Subcutaneous adipose tissue (tissue), 4 donors: Measurements from ENCODE around the gene SLC39A3. TPM values are rescaled to one million over a fixed set of nuclear protein-coding genes. Genes with fewer than 3 reads are reported as not detected.

ENCODE experiments used
- CTCF ChIP-seq: fragments of 450-650 bp; IDR thresholded peaks from one replicate; pipeline ENCODE4 v1.5.1; 2016; ENCODE audit warnings: low read depth, mild to moderate bottlenecking, control low read depth, antibody characterized with exemption, moderate library complexity
- total RNA-seq, 4 donors: library from RNA; depleted of rRNA; stranded (reverse); fragments of >200 nt; gene quantifications; one replicate each; pipeline ENCODE4 v1.1.0, GENCODE V29; 2016

The SLC39A3 gene
- total RNA-seq, 4 donors from 2014 or later = 15.2 to 25.4 (median 21.3) TPM

DNA sequence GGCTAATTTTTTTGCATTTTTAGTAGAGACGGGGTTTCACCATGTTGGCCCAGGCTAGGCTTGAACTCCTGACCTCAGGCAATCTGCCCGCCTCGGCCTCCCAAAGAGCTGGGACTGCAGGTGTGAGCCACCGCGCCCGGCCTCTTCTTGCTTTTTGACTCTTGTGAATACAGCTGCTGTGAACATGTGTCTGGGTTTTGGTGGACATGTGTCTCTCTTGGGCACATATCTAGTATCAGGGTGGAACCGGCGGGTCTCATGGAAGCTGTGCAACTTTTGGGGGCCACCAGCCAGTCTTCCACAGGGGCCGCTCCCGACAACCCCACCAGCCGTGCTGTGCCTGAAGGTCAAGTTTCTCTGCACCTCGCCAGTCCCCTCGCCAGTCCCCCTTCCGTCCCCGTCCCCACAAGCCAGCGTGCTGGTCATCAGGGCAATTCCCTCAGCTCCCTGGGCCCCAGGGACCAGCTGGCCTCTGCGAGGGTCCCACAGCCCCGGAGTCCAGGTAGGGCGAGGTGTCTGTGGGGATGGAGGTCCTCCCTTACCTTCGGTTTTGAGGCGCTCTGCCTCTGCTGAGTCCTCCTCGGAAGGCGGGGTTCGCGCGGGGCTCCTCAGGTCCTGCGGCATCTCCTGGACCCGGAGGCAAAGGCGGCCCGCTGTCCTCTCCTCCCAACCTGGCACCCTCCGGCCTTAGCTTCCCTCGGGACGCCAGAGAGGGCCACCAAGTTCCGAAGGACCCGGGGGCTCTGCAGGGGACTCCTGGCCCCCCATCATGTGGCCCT, 27.0 kb upstream of the SLC39A3 start:
- TF ChIP-seq CTCF = no peak

- TF ChIP-seq CTCF = no peak
These were observed 25.6 kb upstream of the SLC39A3 start for GRCh38 chr19:2765376-2765775.

GRCh38 chr19:2764945-2765344, 25.1 kb upstream of the SLC39A3 start:
- TF ChIP-seq CTCF = no peak

- TF ChIP-seq CTCF = no peak
These were observed 23.9 kb upstream of the SLC39A3 start for GRCh38 chr19:2763687-2764086.

DNA sequence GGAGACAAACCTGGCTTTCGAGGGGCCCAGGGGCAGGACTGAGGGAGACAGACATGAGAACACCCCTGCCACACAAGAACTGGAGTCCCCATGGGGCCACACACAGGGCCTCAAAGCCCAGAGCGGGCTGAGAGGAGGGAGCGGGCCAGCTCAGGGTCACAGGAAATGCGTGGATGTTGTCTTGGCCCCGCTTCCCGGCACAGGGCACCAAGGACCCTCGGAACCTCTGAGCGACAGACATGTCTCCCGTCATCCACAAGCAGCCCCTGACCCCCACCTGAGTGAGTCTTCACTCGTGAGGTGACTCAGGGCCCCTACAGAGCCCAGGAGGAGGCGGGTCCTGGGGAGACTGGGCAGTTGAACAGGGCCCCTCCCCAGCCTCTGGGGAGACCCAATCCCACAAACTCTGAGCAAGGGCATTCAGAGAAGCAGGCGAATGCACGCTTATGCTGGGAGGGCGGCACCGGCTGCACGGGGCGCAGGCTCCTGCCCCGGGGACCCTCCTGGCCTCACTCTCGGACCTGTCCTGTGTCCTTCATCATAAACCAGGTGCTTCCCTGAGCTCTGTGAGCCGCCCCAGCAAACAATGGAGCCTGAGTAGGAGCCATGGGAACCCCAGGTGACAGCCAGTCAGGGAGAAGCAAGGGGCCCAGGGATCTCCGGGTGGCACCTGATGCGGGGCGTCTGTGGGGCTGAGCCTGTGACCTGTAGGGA, 23.1 kb upstream of the SLC39A3 start:
- TF ChIP-seq CTCF = no peak

DNA sequence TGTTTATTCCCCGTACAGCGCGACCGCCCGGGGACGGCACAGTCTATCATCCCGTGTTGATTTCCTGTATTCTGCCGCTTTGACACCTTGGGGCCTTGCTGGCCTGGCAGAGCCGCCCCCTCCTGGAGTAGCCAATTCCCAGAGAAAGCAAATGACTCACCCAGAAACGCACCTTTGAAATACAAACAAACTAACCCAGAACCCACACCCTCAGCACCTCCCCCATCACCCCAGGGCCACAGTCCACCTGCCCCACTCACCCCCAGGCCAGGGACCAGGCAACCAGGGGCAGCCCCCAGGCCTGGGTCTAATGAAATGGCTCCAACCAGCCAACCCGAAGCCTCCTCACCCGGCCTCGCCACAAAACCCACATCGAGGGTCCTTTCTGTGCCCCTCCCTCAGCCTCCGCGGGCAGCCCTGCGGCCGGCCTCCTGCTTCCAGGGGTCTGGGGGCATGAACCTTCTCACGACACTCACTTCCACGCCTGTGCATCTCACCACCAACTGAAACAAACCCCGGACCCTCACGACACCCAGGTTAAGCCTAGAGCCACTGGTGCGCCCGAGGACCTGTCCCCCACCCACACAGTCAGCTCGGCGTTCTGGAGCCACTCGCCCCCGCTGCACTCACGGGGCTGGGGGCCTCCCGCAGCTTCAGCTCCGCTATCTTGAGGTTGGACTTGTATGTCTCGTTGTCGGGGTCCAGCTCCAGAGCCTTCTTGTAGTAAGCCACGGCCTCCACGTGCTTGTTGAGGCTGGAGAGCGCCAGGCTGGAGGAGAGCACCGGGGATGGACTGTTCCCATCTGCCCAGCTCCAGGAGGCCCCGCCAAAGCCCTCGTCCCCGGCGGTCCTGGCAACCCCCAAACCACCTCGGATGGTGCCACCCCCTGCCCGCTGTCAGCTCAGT, 22.3 kb upstream of the SLC39A3 start:
- no peak for TF ChIP-seq CTCF

DNA sequence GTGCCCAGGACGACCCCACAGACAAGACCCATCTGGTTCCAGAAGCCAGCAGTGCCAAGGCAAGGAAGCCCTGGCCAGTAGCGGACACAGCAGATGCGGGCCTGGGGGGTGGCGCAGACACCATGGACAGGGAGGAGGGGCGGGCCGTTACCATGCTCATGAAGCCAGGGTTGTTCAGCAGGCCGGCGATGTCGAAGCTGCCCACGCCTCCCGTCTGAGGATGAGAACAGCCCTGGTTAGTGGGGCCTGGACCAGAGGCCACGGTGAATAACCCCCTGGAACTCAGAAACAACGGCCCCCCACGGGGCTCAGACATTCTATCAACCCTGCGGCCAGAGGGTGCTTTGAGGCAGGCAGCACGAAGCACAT, 21.5 kb upstream of the SLC39A3 start:
- no peak for TF ChIP-seq CTCF
